ENCODE measurements around the gene FKBP5.

DNA sequence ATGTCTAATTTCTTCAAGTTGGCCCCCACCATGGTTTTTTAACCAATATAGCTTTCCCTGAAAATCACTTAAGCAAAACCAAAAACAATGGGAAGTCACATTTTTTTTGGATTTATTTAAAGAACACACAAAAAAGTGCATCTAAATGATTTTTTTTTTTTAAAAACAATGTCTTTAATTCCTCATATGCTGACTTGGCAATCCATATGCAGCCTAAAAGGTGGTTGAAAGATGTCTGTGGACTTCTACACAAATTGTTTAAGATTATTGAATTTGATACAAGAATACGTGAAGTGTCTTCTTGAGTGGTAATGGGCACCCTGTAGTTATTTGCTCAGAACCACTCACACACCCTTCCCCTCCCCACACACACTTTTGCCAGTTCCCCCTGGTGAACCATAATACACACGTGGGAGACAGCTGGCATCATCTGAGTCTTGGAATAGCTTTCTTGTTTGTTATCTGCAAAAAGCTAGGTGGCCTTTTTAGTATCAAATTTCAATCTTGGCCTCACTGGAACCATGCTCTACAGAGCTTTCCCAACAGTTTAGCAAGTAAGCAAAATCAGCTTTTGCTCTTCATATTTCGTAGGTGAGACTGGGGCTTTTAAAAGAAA is 115.1 kb downstream of the FKBP5 start:
- TF ChIP-seq, protein P1, sequence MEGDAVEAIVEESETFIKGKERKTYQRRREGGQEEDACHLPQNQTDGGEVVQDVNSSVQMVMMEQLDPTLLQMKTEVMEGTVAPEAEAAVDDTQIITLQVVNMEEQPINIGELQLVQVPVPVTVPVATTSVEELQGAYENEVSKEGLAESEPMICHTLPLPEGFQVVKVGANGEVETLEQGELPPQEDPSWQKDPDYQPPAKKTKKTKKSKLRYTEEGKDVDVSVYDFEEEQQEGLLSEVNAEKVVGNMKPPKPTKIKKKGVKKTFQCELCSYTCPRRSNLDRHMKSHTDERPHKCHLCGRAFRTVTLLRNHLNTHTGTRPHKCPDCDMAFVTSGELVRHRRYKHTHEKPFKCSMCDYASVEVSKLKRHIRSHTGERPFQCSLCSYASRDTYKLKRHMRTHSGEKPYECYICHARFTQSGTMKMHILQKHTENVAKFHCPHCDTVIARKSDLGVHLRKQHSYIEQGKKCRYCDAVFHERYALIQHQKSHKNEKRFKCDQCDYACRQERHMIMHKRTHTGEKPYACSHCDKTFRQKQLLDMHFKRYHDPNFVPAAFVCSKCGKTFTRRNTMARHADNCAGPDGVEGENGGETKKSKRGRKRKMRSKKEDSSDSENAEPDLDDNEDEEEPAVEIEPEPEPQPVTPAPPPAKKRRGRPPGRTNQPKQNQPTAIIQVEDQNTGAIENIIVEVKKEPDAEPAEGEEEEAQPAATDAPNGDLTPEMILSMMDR (IDR thresholded peaks at IDR 0.05; ENCODE audit: borderline replicate concordance, extremely low read depth, low read length, poor library complexity, severe bottlenecking) = no peak
- TF ChIP-seq EZH2 (IDR thresholded peaks at IDR 0.05; ENCODE audit: borderline replicate concordance, low read depth, low read length, severe bottlenecking) = no peak

Data from DND-41 (cell line).